SK-N-SH (cell line): ENCODE results near the gene QKI. TPM values are rescaled to one million over a fixed set of nuclear protein-coding genes. Genes with fewer than 3 reads are reported as not detected.

ENCODE experiments used
- CTCF ChIA-PET: fragments of 300-600, 350-600 bp; formaldehyde crosslinking; extraction: SDS; loops from one replicate; lab custom pipeline; 2021; lab: Yijun Ruan, JAX
- POLR2A ChIA-PET: fragments of 350-600 bp; sonication (Branson Sonifier 250); formaldehyde crosslinking; extraction: SDS; loops from one replicate; lab custom pipeline; 2020; ENCODE audit warnings: antibody characterized with exemption, inconsistent platforms; lab: Yijun Ruan, JAX
- DNase-seq: peaks from one replicate; pipeline ENCODE4 v3.0.0; 2012
- H2AFZ ChIP-seq: fragments of 200-600 bp; sonication (generic); 2 replicates; pipeline ENCODE4 v1.8.1; 2016; ENCODE audit warnings: antibody characterized with exemption, mild to moderate bottlenecking, low read depth
- H3F3A ChIP-seq: fragments of 200-600 bp; sonication (generic); replicated peaks from 2 replicates; pipeline ENCODE3; 2016; ENCODE audit warnings: antibody characterized with exemption, mild to moderate bottlenecking; ENCODE audit not compliant: insufficient read depth
- H3K27ac ChIP-seq, 2 experiments: fragments of 200-500 bp in 1 of 2; fragments of 200-600 bp in 1 of 2; sonication (Bioruptor generic) in 1 of 2; sonication (generic), shearing (Covaris generic) in 1 of 2; 2 replicates each; pipeline versions ENCODE4 v1.5.1 to v1.6.1; 2014 to 2016; ENCODE audit warnings: low read depth in 2 of 2, inconsistent platforms in 1 of 2, low read length in 1 of 2, mild to moderate bottlenecking in 1 of 2, mixed read lengths in 1 of 2
- H3K27me3 ChIP-seq: fragments of 200-600 bp; sonication (generic), shearing (Covaris generic); 2 replicates; pipeline ENCODE4 v1.6.1; 2016; ENCODE audit warnings: mixed run types; ENCODE audit not compliant: insufficient read depth
- H3K36me3 ChIP-seq, 2 experiments: fragments of 200-500 bp in 1 of 2; fragments of 200-600 bp in 1 of 2; sonication (Bioruptor generic) in 1 of 2; sonication (generic) in 1 of 2; replicated peaks in 1 of 2; 2 replicates each; pipeline versions ENCODE3 to v1.5.1; 2014 to 2016; ENCODE audit warnings: low read length in 1 of 2, mild to moderate bottlenecking in 1 of 2; ENCODE audit not compliant: insufficient read depth in 2 of 2, control insufficient read depth in 1 of 2
- H3K4me1 ChIP-seq, 2 experiments: fragments of 200-500 bp in 1 of 2; fragments of 200-600 bp in 1 of 2; sonication (Bioruptor generic) in 1 of 2; sonication (generic), shearing (Covaris generic) in 1 of 2; 2 replicates each; pipeline versions ENCODE4 v1.5.1 to v1.6.1; 2014 to 2016; ENCODE audit warnings: low read depth in 1 of 2, low read length in 1 of 2, mixed run types in 1 of 2; ENCODE audit not compliant: insufficient read depth in 2 of 2, control insufficient read depth in 1 of 2
- H3K4me2 ChIP-seq: fragments of 200-600 bp; sonication (generic), shearing (Covaris generic); 2 replicates; pipeline ENCODE4 v1.6.1; 2017; ENCODE audit warnings: mixed run types
- H3K4me3 ChIP-seq, 2 experiments: fragments of 200-500 bp in 1 of 2; fragments of 200-600 bp in 1 of 2; sonication (Bioruptor generic) in 1 of 2; sonication (generic), shearing (Covaris generic) in 1 of 2; 2 replicates each; pipeline versions ENCODE4 v1.5.1 to v1.8.1; 2014 to 2016; ENCODE audit warnings: low read depth in 2 of 2, inconsistent platforms in 1 of 2, low read length in 1 of 2, mild to moderate bottlenecking in 1 of 2, mixed read lengths in 1 of 2, moderate library complexity in 1 of 2
- H3K79me2 ChIP-seq: fragments of 200-600 bp; sonication (generic); 2 replicates; pipeline ENCODE4 v1.8.1; 2017; ENCODE audit warnings: mild to moderate bottlenecking; ENCODE audit not compliant: insufficient read depth
- H3K9ac ChIP-seq: fragments of 200-600 bp; sonication (generic); 2 replicates; pipeline ENCODE4 v1.6.1; 2017; ENCODE audit warnings: mixed run types
- H3K9me2 ChIP-seq: fragments of 200-600 bp; sonication (generic); 2 replicates; pipeline ENCODE4 v1.6.1; 2017; ENCODE audit warnings: mixed run types
- H3K9me3 ChIP-seq: fragments of 200-600 bp; sonication (generic); 2 replicates; pipeline ENCODE4 v1.6.1; 2017; ENCODE audit warnings: mixed run types, mild to moderate bottlenecking, moderate library complexity
- H4K20me1 ChIP-seq: fragments of 200-600 bp; sonication (generic); 2 replicates; pipeline ENCODE4 v1.6.1; 2017; ENCODE audit warnings: mild to moderate bottlenecking, mixed run types; ENCODE audit not compliant: insufficient read depth
- CHD2 ChIP-seq: fragments of 150-350 bp; IDR thresholded peaks from 2 replicates; pipeline ENCODE4 v1.6.1; 2018; ENCODE audit warnings: low read length; ENCODE audit not compliant: partially characterized antibody
- ELF1 ChIP-seq: IDR thresholded peaks from 2 replicates; pipeline ENCODE4 v1.4.0; 2012
- EZH2phosphoT487 ChIP-seq: fragments of 200-600 bp; sonication (generic); IDR thresholded peaks from 2 replicates; pipeline ENCODE4 v1.6.1; 2017; ENCODE audit warnings: low read depth, mixed run types, mild to moderate bottlenecking, antibody characterized with exemption, moderate library complexity, borderline replicate concordance
- FOSL2 ChIP-seq: IDR thresholded peaks from 2 replicates; pipeline ENCODE4 v1.4.0; 2012; ENCODE audit warnings: low read depth, mild to moderate bottlenecking, moderate library complexity, borderline replicate concordance
- FOXM1 ChIP-seq: IDR thresholded peaks from 2 replicates; pipeline ENCODE4 v1.4.0; 2012; ENCODE audit warnings: low read depth, mild to moderate bottlenecking
- GATA2 ChIP-seq: sonication (generic); formaldehyde crosslinking; IDR thresholded peaks from 2 replicates; pipeline ENCODE4 v1.5.0; 2020; ENCODE audit warnings: mild to moderate bottlenecking, missing genetic modification reagents
- JUND ChIP-seq: IDR thresholded peaks from 2 replicates; pipeline ENCODE4 v1.4.0; 2012
- MEF2A ChIP-seq: IDR thresholded peaks from 2 replicates; pipeline ENCODE4 v1.4.0; 2012; ENCODE audit warnings: low read depth, borderline replicate concordance
- NRF1 ChIP-seq: IDR thresholded peaks from 2 replicates; pipeline ENCODE4 v1.6.1; 2012; ENCODE audit warnings: low read depth, mild to moderate bottlenecking, low read length
- POLR2AphosphoS5 ChIP-seq: IDR thresholded peaks from 2 replicates; pipeline ENCODE4 v1.6.1; 2012; ENCODE audit warnings: low read depth, low read length
- RCOR1 ChIP-seq: fragments of 150-350 bp; IDR thresholded peaks from 2 replicates; pipeline ENCODE4 v1.6.1; 2017; ENCODE audit warnings: antibody characterized with exemption, low read length
- RXRA ChIP-seq: IDR thresholded peaks from 2 replicates; pipeline ENCODE4 v1.4.0; 2012; ENCODE audit warnings: low read depth, mild to moderate bottlenecking, borderline replicate concordance
- TAF1 ChIP-seq: IDR thresholded peaks from 2 replicates; pipeline ENCODE4 v1.6.1; 2012; ENCODE audit warnings: low read depth, mild to moderate bottlenecking, low read length, moderate library complexity, borderline replicate concordance
- TCF12 ChIP-seq: IDR thresholded peaks from 2 replicates; pipeline ENCODE4 v1.4.0; 2012
- TEAD4 ChIP-seq: IDR thresholded peaks from 2 replicates; pipeline ENCODE4 v1.4.0; 2012; ENCODE audit warnings: mild to moderate bottlenecking, borderline replicate concordance; ENCODE audit not compliant: insufficient read depth
- USF1 ChIP-seq: IDR thresholded peaks from 2 replicates; pipeline ENCODE4 v1.4.0; 2012; ENCODE audit warnings: low read depth, borderline replicate concordance
- USF2 ChIP-seq: fragments of 150-350 bp; IDR thresholded peaks from 2 replicates; pipeline ENCODE4 v1.6.1; 2017; ENCODE audit warnings: antibody characterized with exemption, low read length, low read depth, borderline replicate concordance
- ZBTB33 ChIP-seq: IDR thresholded peaks from 2 replicates; pipeline ENCODE4 v1.4.0; 2012; ENCODE audit warnings: low read depth, borderline replicate concordance
- WGBS: methylation state at CpG from one replicate; pipeline ENCODE4 v1.1.6; 2017; ENCODE audit warnings: low lambda C conversion rate; 5-methylcytosine and 5-hydroxymethylcytosine counted together
- polyA plus RNA-seq, 3 experiments: library from polyadenylated mRNA; depleted of rRNA; stranded (reverse); fragments of >200 nt; gene quantifications; 2 replicates each; pipeline ENCODE4 v1.2.3, GENCODE V29; 2012
- TF ChIP-seq, protein P1 (sequence below): IDR thresholded peaks from 2 replicates; pipeline ENCODE4; 2012
- TF ChIP-seq, protein P2 (sequence below): IDR thresholded peaks from 2 replicates; pipeline ENCODE4 v1.4.0; 2012; ENCODE audit warnings: low read depth

QKI gene
- polyA plus RNA-seq, 1 of the 3 experiments (the other 2 are of a cell fraction), result 51.1 TPM

DNA sequence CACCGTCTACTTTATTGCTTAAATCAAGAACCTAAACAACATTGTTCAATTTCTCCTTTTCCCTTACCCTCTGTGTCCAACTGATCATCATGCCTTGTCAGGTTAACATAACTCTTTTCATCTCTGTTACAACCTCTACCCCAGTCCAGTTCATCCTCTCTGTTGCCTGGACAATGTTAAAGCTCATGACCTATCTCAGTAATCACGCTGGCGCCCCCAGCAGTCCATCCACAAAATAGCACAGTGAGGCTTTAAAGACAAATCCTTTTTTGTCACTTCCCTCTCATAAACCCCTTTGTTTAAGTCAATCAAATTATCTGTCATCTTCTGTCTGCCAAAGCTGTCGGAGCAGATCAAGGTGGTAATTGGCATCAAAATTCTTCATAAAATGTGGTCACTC, 140.1 kb downstream of the QKI start (continued):
- TF ChIP-seq JUND, result no peak

DNA sequence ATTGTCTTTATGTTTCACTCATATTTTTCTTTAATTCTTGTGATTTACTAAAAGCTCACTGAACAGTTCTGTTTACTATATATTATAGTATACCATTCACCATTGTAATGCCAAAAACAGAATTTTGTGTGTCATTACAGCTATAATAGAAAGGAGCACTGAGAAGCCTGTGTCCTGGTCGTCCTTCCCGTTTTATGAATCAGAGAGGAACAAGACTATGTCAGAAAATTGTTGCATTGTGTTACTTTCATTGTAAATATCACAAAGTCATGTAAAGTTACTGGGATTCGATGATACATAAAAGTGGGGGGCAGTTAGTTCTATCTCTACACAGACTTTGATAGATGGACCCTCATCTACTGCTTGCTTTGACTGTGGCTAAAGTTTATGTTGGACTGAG, 145.1 kb downstream of the QKI start:
- Histone ChIP-seq H3K27me3 (no peaks in the 10 kb centered on the region), H3K4me1 (no peaks in the 10 kb centered on the region)
- no peak for TF ChIP-seq TCF12
- TF ChIP-seq TAF1, result no peak
- no peak for TF ChIP-seq EZH2phosphoT487
- no peak for TF ChIP-seq MEF2A
- TF ChIP-seq CHD2, result no peak
- no peak for TF ChIP-seq FOSL2
- TF ChIP-seq RCOR1, result no peak
- no peak for TF ChIP-seq GATA2 (CRISPR knock-in tag)
- TF ChIP-seq USF1, result no peak
- TF ChIP-seq USF2, result no peak
- no peak for TF ChIP-seq RXRA
- TF ChIP-seq, all 33 proteins: peak for 0
- peaks cover 64% of the 10 kb centered on the region for H3K79me2 ChIP-seq
- H3F3A ChIP-seq, result no peaks in the 10 kb centered on the region
- ChIA-PET POLR2A (no interaction called here), CTCF (no interaction called here)
- H3K36me3 ChIP-seq, result peaks cover 31 to 37% of the 10 kb centered on the region in 2 experiments
- WGBS, result 64% methylated on average over 3 of the region's 3 CpGs
- H4K20me1 ChIP-seq, result peaks cover 3% of the 10 kb centered on the region
- no peaks in the 10 kb centered on the region for H3K9me3 ChIP-seq
- H3K4me3 ChIP-seq, result no peak overlapping the region
- no peak overlapping the region for H3K4me2 ChIP-seq
- H3K27ac ChIP-seq, result no peak overlapping the region
- H3K9ac ChIP-seq, result no peak overlapping the region
- DNase-seq, result no peak
- no peak overlapping the region for H2AFZ ChIP-seq
- H3K9me2 ChIP-seq, result no peaks in the 10 kb centered on the region

- WGBS, result 98% methylated on average over 8 of the region's 8 CpGs
- Histone ChIP-seq H3K36me3 (peaks cover 54 to 64% of the 10 kb centered on the region in 2 experiments), H3K9me2 (no peaks in the 10 kb centered on the region), H3K4me2 (no peak overlapping the region), H3K4me3 (no peak overlapping the region), H3K27ac (no peak overlapping the region), H3K9me3 (no peaks in the 10 kb centered on the region), H3K4me1 (peaks cover 0 to 2% of the 10 kb centered on the region in 2 experiments; a peak in 2 of 4 replicates), H3F3A (peaks cover 13% of the 10 kb centered on the region), H2AFZ (no peak overlapping the region), H4K20me1 (no peaks in the 10 kb centered on the region; the same call in 1 of the 2 replicates), H3K79me2 (peaks cover 30% of the 10 kb centered on the region; the same call in 1 of the 2 replicates), H3K27me3 (no peaks in the 10 kb centered on the region), H3K9ac (no peak overlapping the region)
- POLR2A ChIA-PET, result no interaction called here
- no peak for DNase-seq
- CTCF ChIA-PET, result interaction anchor here (0.8 to 1.8 kb wide), 2 partner anchors 10 to 16 kb away, joined by 3 to 4 read pairs; no protein-coding TSS in a partner anchor
- TF ChIP-seq TCF12 (no peak), USF1 (no peak), TAF1 (no peak), USF2 (no peak), EZH2phosphoT487 (no peak), TEAD4 (no peak), FOXM1 (no peak), GATA2 (CRISPR knock-in tag) (no peak), ZBTB33 (no peak), ELF1 (no peak), NRF1 (no peak), POLR2AphosphoS5 (no peak)
- TF ChIP-seq, protein P1, sequence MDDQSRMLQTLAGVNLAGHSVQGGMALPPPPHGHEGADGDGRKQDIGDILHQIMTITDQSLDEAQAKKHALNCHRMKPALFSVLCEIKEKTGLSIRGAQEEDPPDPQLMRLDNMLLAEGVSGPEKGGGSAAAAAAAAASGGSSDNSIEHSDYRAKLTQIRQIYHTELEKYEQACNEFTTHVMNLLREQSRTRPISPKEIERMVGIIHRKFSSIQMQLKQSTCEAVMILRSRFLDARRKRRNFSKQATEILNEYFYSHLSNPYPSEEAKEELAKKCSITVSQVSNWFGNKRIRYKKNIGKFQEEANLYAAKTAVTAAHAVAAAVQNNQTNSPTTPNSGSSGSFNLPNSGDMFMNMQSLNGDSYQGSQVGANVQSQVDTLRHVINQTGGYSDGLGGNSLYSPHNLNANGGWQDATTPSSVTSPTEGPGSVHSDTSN, result no peak
- TF ChIP-seq, protein P2, sequence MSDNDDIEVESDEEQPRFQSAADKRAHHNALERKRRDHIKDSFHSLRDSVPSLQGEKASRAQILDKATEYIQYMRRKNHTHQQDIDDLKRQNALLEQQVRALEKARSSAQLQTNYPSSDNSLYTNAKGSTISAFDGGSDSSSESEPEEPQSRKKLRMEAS, result no peak
Measured at GRCh38 chr6:163563318-163563717, 148.8 kb downstream of the QKI start.
